SU-DHL-6 (cell line): Measurements from ENCODE around the gene PARL.
"Not testable (repeated sequence)": the region's sequence is repeated elsewhere in the genome, so short reads cannot be mapped to it uniquely, and the experiment has no call there.

Experiments used
- H2AFZ ChIP-seq: fragments of 200-600 bp; sonication (generic); 2 replicates; pipeline ENCODE4 v1.6.1; 2014; ENCODE audit warnings: low read depth, mild to moderate bottlenecking, moderate library complexity, mixed read lengths, antibody characterized with exemption, low read length; ENCODE audit not compliant: severe bottlenecking
- H3F3A ChIP-seq: fragments of 200-600 bp; shearing (Covaris generic); 2 replicates; pipeline ENCODE4 v1.6.0; 2016; ENCODE audit warnings: antibody characterized with exemption, mild to moderate bottlenecking; ENCODE audit not compliant: insufficient read depth
- H3K27ac ChIP-seq: fragments of 200-600 bp; sonication (generic); 2 replicates; pipeline ENCODE4 v1.5.1; 2016; ENCODE audit warnings: low read depth, mild to moderate bottlenecking, low read length, moderate library complexity, mixed read lengths
- H3K27me3 ChIP-seq: fragments of 200-600 bp; sonication (generic), shearing (Covaris generic); 2 replicates; pipeline ENCODE4 v1.6.0; 2014; ENCODE audit warnings: mild to moderate bottlenecking, low read length
- H3K36me3 ChIP-seq: fragments of 200-600 bp; sonication (generic); 2 replicates; pipeline ENCODE4 v1.6.1; 2014; ENCODE audit warnings: mild to moderate bottlenecking, low read length, mixed read lengths
- H3K4me2 ChIP-seq: fragments of 300-600, 200-600 bp; shearing (Covaris generic), sonication (generic); 2 replicates; pipeline ENCODE4 v1.6.0; 2014; ENCODE audit warnings: low read length, low read depth, mild to moderate bottlenecking; ENCODE audit not compliant: poor library complexity, severe bottlenecking
- H3K4me3 ChIP-seq: fragments of 200-600 bp; sonication (generic); 2 replicates; pipeline ENCODE4 v1.5.1; 2014; ENCODE audit warnings: antibody characterized with exemption, low read length, mild to moderate bottlenecking, mixed read lengths; ENCODE audit not compliant: insufficient read depth, poor library complexity, severe bottlenecking
- H3K79me2 ChIP-seq: fragments of 200-600 bp; sonication (generic); 2 replicates; pipeline ENCODE4 v1.6.1; 2014; ENCODE audit warnings: mild to moderate bottlenecking, low read length, moderate library complexity; ENCODE audit not compliant: insufficient read depth
- H3K9ac ChIP-seq: fragments of 200-600 bp; sonication (generic); 2 replicates; pipeline ENCODE4 v1.7.0; 2014; ENCODE audit warnings: mild to moderate bottlenecking, low read length
- H3K9me2 ChIP-seq: fragments of 200-600 bp; sonication (generic); replicated peaks from 2 replicates; pipeline ENCODE4 v1.6.1; 2014; ENCODE audit warnings: low read length; ENCODE audit not compliant: insufficient read depth
- H3K9me3 ChIP-seq: fragments of 200-600 bp; sonication (generic); 2 replicates; pipeline ENCODE4 v1.6.1; 2014; ENCODE audit warnings: low read length, mixed read lengths; ENCODE audit not compliant: insufficient read depth
- H4K20me1 ChIP-seq: fragments of 200-600 bp; sonication (generic); 2 replicates; pipeline ENCODE4 v1.6.1; 2014; ENCODE audit warnings: low read depth, mild to moderate bottlenecking, antibody characterized with exemption, low read length, moderate library complexity, mixed read lengths
- EZH2phosphoT487 ChIP-seq: fragments of 200-600 bp; sonication (generic), shearing (Covaris generic); conservative IDR thresholded peaks from 2 replicates; pipeline ENCODE4 v1.6.1; 2018; ENCODE audit warnings: mild to moderate bottlenecking, antibody characterized with exemption, low read length, moderate library complexity, mixed read lengths
- TF ChIP-seq, protein P1 (sequence below): fragments of 200-600 bp; sonication (generic); IDR thresholded peaks from one replicate; pipeline ENCODE4 v1.5.1; 2017; ENCODE audit warnings: antibody characterized with exemption, mild to moderate bottlenecking, low read length, moderate library complexity; ENCODE audit not compliant: insufficient read depth, poor library complexity, severe bottlenecking

The PARL gene

DNA sequence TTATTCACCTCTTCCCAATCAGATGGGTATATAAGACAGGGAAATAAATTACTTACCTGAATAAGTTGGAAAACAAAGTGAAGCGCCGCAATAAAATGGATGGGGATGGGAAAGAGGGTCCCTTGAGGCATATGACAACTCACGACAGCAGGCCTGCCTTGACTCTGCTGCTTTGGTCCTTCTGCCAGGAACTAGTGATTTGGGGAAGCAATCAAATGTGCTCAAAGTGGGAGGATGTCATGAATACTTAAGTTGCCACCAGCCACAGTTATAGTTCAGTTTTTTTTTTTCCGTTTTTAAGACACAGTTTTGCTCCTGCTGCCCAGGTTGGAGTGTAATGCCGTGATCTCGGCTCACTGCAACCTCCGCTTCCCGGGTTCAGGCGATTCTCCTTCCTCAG lies 4.6 kb downstream of the PARL start:
- Histone ChIP-seq H4K20me1 (no peaks in the 10 kb centered on the region), H3K9me2 (no peaks in the 10 kb centered on the region), H3K4me2 (no peak overlapping the region), H3K27ac (no peak overlapping the region), H3K27me3 (no peaks in the 10 kb centered on the region), H3K9ac (no peak overlapping the region), H3K36me3 (no peaks in the 10 kb centered on the region), H2AFZ (no peak overlapping the region), H3F3A (no peaks in the 10 kb centered on the region), H3K79me2 (peaks cover 81% of the 10 kb centered on the region), H3K4me3 (no peak overlapping the region), H3K9me3 (no peaks in the 10 kb centered on the region)
- TF ChIP-seq, protein P1, sequence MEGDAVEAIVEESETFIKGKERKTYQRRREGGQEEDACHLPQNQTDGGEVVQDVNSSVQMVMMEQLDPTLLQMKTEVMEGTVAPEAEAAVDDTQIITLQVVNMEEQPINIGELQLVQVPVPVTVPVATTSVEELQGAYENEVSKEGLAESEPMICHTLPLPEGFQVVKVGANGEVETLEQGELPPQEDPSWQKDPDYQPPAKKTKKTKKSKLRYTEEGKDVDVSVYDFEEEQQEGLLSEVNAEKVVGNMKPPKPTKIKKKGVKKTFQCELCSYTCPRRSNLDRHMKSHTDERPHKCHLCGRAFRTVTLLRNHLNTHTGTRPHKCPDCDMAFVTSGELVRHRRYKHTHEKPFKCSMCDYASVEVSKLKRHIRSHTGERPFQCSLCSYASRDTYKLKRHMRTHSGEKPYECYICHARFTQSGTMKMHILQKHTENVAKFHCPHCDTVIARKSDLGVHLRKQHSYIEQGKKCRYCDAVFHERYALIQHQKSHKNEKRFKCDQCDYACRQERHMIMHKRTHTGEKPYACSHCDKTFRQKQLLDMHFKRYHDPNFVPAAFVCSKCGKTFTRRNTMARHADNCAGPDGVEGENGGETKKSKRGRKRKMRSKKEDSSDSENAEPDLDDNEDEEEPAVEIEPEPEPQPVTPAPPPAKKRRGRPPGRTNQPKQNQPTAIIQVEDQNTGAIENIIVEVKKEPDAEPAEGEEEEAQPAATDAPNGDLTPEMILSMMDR: no peak
- TF ChIP-seq EZH2phosphoT487: no peak

GRCh38 chr3:183879243-183879642 lies 5.4 kb downstream of the PARL start:
- H3K9ac ChIP-seq: no peak overlapping the region
- H3K9me3 ChIP-seq: no peaks in the 10 kb centered on the region
- no peak overlapping the region for H3K27ac ChIP-seq
- H3F3A ChIP-seq: no peaks in the 10 kb centered on the region
- no peaks in the 10 kb centered on the region for H3K27me3 ChIP-seq
- H3K9me2 ChIP-seq: no peaks in the 10 kb centered on the region
- no peaks in the 10 kb centered on the region for H4K20me1 ChIP-seq
- H3K4me2 ChIP-seq: no peak overlapping the region
- no peak overlapping the region for H3K4me3 ChIP-seq
- no peak overlapping the region for H2AFZ ChIP-seq
- H3K36me3 ChIP-seq: no peaks in the 10 kb centered on the region
- peaks cover 85% of the 10 kb centered on the region for H3K79me2 ChIP-seq
- TF ChIP-seq, protein P1: no peak
- TF ChIP-seq EZH2phosphoT487: no peak

- Histone ChIP-seq H3K9ac (no peak overlapping the region), H3K27me3 (no peaks in the 10 kb centered on the region), H4K20me1 (no peaks in the 10 kb centered on the region), H3K9me2 (no peaks in the 10 kb centered on the region), H3K79me2 (peaks cover 84% of the 10 kb centered on the region), H3K36me3 (no peaks in the 10 kb centered on the region), H3K9me3 (no peaks in the 10 kb centered on the region), H3K4me3 (no peak overlapping the region), H3F3A (no peaks in the 10 kb centered on the region), H2AFZ (no peak overlapping the region), H3K4me2 (no peak overlapping the region), H3K27ac (no peak overlapping the region)
- TF ChIP-seq, protein P1: no peak
- no peak for TF ChIP-seq EZH2phosphoT487
Observed at GRCh38 chr3:183878071-183878470, 6.6 kb downstream of the PARL start.

- H3K9me2 ChIP-seq, H3K4me2 ChIP-seq, H3K9ac ChIP-seq, H3K27ac ChIP-seq, H3K27me3 ChIP-seq, H3K4me3 ChIP-seq, H3K9me3 ChIP-seq, H4K20me1 ChIP-seq, H2AFZ ChIP-seq, H3F3A ChIP-seq, H3K36me3 ChIP-seq: not testable (repeated sequence)
- peaks cover 84% of the 10 kb centered on the region for H3K79me2 ChIP-seq
Observed at GRCh38 chr3:183877227-183877626, 7.5 kb downstream of the PARL start.
